Activated CD4-positive, alpha-beta memory T cell treated with anti-CD3 and anti-CD28 coated beads for 36 hours (primary cell): Measurements from ENCODE around the gene NUS1. TPM values are rescaled to one million over a fixed set of nuclear protein-coding genes. Genes with fewer than 3 reads are reported as not detected.
"Not testable (repeated sequence)": the region's sequence is repeated elsewhere in the genome, so short reads cannot be mapped to it uniquely, and the experiment has no call there.

Experiments
- CTCF ChIA-PET: fragments of 350-600 bp; sonication (Branson Sonifier 250); formaldehyde crosslinking; loops from one replicate; lab custom pipeline; 2021; ENCODE audit warnings: antibody characterized with exemption, inconsistent platforms; lab: Charles Lee
- POLR2A ChIA-PET: fragments of 350-600 bp; sonication (Branson Sonifier 250); formaldehyde crosslinking; loops from one replicate; lab custom pipeline; 2021; ENCODE audit warnings: antibody characterized with exemption; lab: Charles Lee
- DNase-seq: peaks from one replicate; pipeline ENCODE4 v3.0.0-alpha.2; 2020
- H3K27ac Mint-ChIP-seq: one replicate; pipeline ENCODE4 v1.8.0; 2021; ENCODE audit warnings: mixed read lengths
- H3K27me3 Mint-ChIP-seq: one replicate; pipeline ENCODE4 v1.8.0; 2021; ENCODE audit warnings: mixed read lengths
- H3K36me3 Mint-ChIP-seq: one replicate; pipeline ENCODE4 v1.8.0; 2021; ENCODE audit warnings: mixed read lengths
- H3K4me1 Mint-ChIP-seq: one replicate; pipeline ENCODE4 v1.8.0; 2021; ENCODE audit warnings: low read depth, mixed read lengths
- H3K4me3 Mint-ChIP-seq: one replicate; pipeline ENCODE4 v1.8.0; 2021; ENCODE audit warnings: mild to moderate bottlenecking, mixed read lengths
- H3K9me3 Mint-ChIP-seq: one replicate; pipeline ENCODE4 v1.8.0; 2021; ENCODE audit warnings: mixed read lengths
- intact Hi-C: fragments of 100-400 bp; cut with micrococcal nuclease; formaldehyde crosslinking; loops from one replicate; pipeline ENCODE4 v1.15.1; 2023
- total RNA-seq, 2 experiments: library from RNA; stranded (reverse); gene quantifications; one replicate each; pipeline ENCODE4 v1.2.3, GENCODE V29; 2021

The NUS1 gene
- total RNA-seq, 2 experiments from 2014 or later = 33.6 to 33.9 TPM

- intact Hi-C loops, H3K4me3 Mint-ChIP-seq, H3K36me3 Mint-ChIP-seq, H3K9me3 Mint-ChIP-seq, POLR2A ChIA-PET, DNase-seq, H3K27ac Mint-ChIP-seq, CTCF ChIA-PET, H3K27me3 Mint-ChIP-seq, H3K4me1 Mint-ChIP-seq: not testable (repeated sequence)
These were observed 46.3 kb downstream of the NUS1 start for GRCh38 chr6:117721520-117721919.

GRCh38 chr6:117728626-117729025, 53.4 kb downstream of the NUS1 start:
- no peaks in the 10 kb centered on the region for H3K36me3 Mint-ChIP-seq
- ChIA-PET POLR2A (no interaction called here), CTCF (no interaction called here)

GRCh38 chr6:117729613-117730012, 54.3 kb downstream of the NUS1 start:
- peaks cover 13% of the 10 kb centered on the region for H3K9me3 Mint-ChIP-seq
- intact Hi-C loops = no loop called here
- ChIA-PET CTCF (interaction anchor here (1.0 kb wide), 1 partner anchor 246 kb away, joined by 3 read pairs; no protein-coding TSS in a partner anchor), POLR2A (no interaction called here)
- no peaks in the 10 kb centered on the region for H3K36me3 Mint-ChIP-seq
- no peak overlapping the region for H3K27ac Mint-ChIP-seq
- peaks cover 4% of the 10 kb centered on the region for H3K4me1 Mint-ChIP-seq
- DNase-seq = no peak
- peaks cover 3% of the 10 kb centered on the region for H3K27me3 Mint-ChIP-seq
- H3K4me3 Mint-ChIP-seq = no peak overlapping the region

More at GRCh38 chr6:117728626-117729025, 53.4 kb downstream of the NUS1 start:
- H3K4me1 Mint-ChIP-seq = peaks cover 4% of the 10 kb centered on the region
- H3K27me3 Mint-ChIP-seq = peaks cover 3% of the 10 kb centered on the region
- H3K9me3 Mint-ChIP-seq = peaks cover 13% of the 10 kb centered on the region
- no peak overlapping the region for H3K4me3 Mint-ChIP-seq
- intact Hi-C loops = no loop called here
- no peak for DNase-seq
- no peak overlapping the region for H3K27ac Mint-ChIP-seq

GRCh38 chr6:117733341-117733740, 58.1 kb downstream of the NUS1 start:
- H3K9me3 Mint-ChIP-seq = peaks cover 4% of the 10 kb centered on the region
- no peak for DNase-seq
- no peak overlapping the region for H3K4me3 Mint-ChIP-seq
- ChIA-PET POLR2A (no interaction called here), CTCF (no interaction called here)
- peaks cover 4% of the 10 kb centered on the region for H3K4me1 Mint-ChIP-seq
- peaks cover 4% of the 10 kb centered on the region for H3K27me3 Mint-ChIP-seq
- intact Hi-C loops = no loop called here
- H3K27ac Mint-ChIP-seq = no peak overlapping the region
- no peaks in the 10 kb centered on the region for H3K36me3 Mint-ChIP-seq

GRCh38 chr6:117739869-117740268, 64.6 kb downstream of the NUS1 start:
- no peaks in the 10 kb centered on the region for H3K4me1 Mint-ChIP-seq
- H3K27me3 Mint-ChIP-seq = peaks cover 9% of the 10 kb centered on the region
- DNase-seq = no peak
- intact Hi-C loops = no loop called here
- H3K4me3 Mint-ChIP-seq = no peak overlapping the region
- POLR2A ChIA-PET = no interaction called here
- no peaks in the 10 kb centered on the region for H3K36me3 Mint-ChIP-seq
- CTCF ChIA-PET = no interaction called here
- H3K9me3 Mint-ChIP-seq = peaks cover 19% of the 10 kb centered on the region
- no peak overlapping the region for H3K27ac Mint-ChIP-seq

- no peaks in the 10 kb centered on the region for H3K4me1 Mint-ChIP-seq
- CTCF ChIA-PET = no interaction called here
- peaks cover 19% of the 10 kb centered on the region for H3K9me3 Mint-ChIP-seq
- intact Hi-C loops = no loop called here
- H3K4me3 Mint-ChIP-seq = no peak overlapping the region
- no peaks in the 10 kb centered on the region for H3K36me3 Mint-ChIP-seq
- H3K27ac Mint-ChIP-seq = no peak overlapping the region
- H3K27me3 Mint-ChIP-seq = peaks cover 9% of the 10 kb centered on the region
- POLR2A ChIA-PET = no interaction called here
- no peak for DNase-seq
These were observed 65.3 kb downstream of the NUS1 start for GRCh38 chr6:117740605-117741004.

- H3K4me1 Mint-ChIP-seq, POLR2A ChIA-PET, DNase-seq, H3K4me3 Mint-ChIP-seq, intact Hi-C loops, H3K27me3 Mint-ChIP-seq, H3K27ac Mint-ChIP-seq, CTCF ChIA-PET, H3K36me3 Mint-ChIP-seq: not testable (repeated sequence)
- H3K9me3 Mint-ChIP-seq = peaks cover 19% of the 10 kb centered on the region
These were observed 75.4 kb downstream of the NUS1 start for GRCh38 chr6:117750675-117751074.

Other genes with a start within 250 kb of the NUS1 start
- gene ROS1, start 249.5 kb upstream of the NUS1 start, total RNA-seq = not detected
- 1 to 10 TPM; 4.4 to 4.5 TPM for gene DCBLD1, start 192.8 kb upstream of the NUS1 start, total RNA-seq
- gene GOPC, start 73.0 kb upstream of the NUS1 start, total RNA-seq = 10 to 100 TPM; 14.8 to 15.8 TPM
- gene SLC35F1, start 231.8 kb downstream of the NUS1 start, total RNA-seq = under 1 TPM; 0.14 to 0.19 TPM